ENCODE data around the gene ARID3A. TPM values are rescaled to one million over a fixed set of nuclear protein-coding genes. Genes with fewer than 3 reads are reported as not detected.
A peak's percentile ranks its signal among the peaks of the same experiment; 100 is the strongest.

Gene ARID3A
- polyA plus RNA-seq, 1 donor, result 187 TPM

DNA sequence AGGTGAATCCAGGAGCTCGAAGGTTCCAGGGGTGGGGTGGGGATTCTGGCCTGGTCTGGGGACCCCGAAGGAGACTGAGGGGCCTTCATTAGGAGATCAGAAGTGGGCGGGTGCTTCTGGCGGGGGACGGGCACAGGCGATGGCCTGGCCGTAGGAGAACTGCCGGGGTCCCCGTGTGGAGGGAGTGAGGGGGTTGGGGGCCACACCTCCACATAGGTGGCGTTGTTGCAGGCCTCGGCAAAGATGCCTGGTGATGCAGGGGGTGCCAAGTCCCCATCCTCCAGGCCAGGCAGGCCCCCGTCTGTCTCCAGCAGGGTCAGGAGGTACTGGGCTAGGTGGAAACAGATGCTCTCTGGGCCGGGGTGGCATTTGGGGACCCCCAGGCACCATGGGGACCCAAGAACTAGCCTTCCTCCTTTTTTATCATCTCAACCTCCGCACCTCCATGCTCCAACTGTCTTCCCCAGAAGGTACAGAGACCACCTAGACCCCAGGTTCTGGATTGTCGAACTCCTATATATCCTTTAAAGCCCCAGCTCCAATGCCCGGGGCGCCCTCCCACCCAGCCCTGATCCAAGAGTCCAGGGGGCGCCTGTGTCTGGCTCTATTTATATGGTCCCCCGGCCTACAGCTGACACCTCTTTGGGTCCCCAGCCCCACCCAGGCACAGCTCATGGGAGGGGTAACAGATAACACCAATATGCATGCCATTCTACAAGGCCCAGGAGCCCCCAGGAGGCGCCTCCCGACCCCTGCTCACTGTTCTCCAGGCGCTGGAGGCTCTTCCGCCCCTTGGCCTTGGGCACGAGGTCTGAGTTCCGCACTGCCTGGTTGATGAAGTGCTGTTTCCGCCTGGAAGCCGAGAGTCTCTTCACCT lies 24.4 kb upstream of the ARID3A start:
- Histone ChIP-seq H3K9me3 (ENCODE audit: control insufficient read depth, low read depth, low read length) (peaks cover 4% of the 10 kb centered on the region), H3K27me3 (ENCODE audit: control insufficient read depth, insufficient read depth, low read length) (no peaks in the 10 kb centered on the region), H3K27ac (ENCODE audit: low read length) (no peak overlapping the region), H3K4me1 (ENCODE audit: control insufficient read depth, insufficient read depth, low read length) (no peaks in the 10 kb centered on the region), H3K36me3 (ENCODE audit: control insufficient read depth, insufficient read depth, low read length) (peaks cover 34% of the 10 kb centered on the region), H3K4me3 (ENCODE audit: low read length) (no peak overlapping the region)
- no CpG with 5 or more reads among the region's 27 CpGs for WGBS (ENCODE audit: insufficient coverage, low lambda C conversion rate)
- no peak for DNase-seq

DNA sequence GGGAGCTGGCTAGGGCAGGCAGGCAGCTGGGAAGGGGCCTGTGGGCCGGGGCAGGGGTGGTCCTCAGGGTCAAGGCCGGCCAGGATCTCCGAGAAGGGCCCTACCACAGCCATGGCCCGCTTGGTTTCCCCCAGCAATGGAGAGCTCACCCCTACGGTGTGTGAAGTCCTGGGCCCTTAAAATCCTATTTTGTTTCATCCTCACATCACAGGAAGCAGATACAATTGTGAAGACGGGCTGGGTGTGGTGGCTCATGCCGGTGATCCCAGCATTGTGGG lies 23.8 kb upstream of the ARID3A start:
- Histone ChIP-seq H3K27ac (ENCODE audit: low read length) (no peak overlapping the region), H3K36me3 (ENCODE audit: control insufficient read depth, insufficient read depth, low read length) (peaks cover 30% of the 10 kb centered on the region), H3K27me3 (ENCODE audit: control insufficient read depth, insufficient read depth, low read length) (no peaks in the 10 kb centered on the region), H3K4me3 (ENCODE audit: low read length) (no peak overlapping the region), H3K9me3 (ENCODE audit: control insufficient read depth, low read depth, low read length) (peaks cover 4% of the 10 kb centered on the region), H3K4me1 (ENCODE audit: control insufficient read depth, insufficient read depth, low read length) (no peaks in the 10 kb centered on the region)
- WGBS (ENCODE audit: insufficient coverage, low lambda C conversion rate), result no CpG with 5 or more reads among the region's 7 CpGs
- DNase-seq, result no peak

DNA sequence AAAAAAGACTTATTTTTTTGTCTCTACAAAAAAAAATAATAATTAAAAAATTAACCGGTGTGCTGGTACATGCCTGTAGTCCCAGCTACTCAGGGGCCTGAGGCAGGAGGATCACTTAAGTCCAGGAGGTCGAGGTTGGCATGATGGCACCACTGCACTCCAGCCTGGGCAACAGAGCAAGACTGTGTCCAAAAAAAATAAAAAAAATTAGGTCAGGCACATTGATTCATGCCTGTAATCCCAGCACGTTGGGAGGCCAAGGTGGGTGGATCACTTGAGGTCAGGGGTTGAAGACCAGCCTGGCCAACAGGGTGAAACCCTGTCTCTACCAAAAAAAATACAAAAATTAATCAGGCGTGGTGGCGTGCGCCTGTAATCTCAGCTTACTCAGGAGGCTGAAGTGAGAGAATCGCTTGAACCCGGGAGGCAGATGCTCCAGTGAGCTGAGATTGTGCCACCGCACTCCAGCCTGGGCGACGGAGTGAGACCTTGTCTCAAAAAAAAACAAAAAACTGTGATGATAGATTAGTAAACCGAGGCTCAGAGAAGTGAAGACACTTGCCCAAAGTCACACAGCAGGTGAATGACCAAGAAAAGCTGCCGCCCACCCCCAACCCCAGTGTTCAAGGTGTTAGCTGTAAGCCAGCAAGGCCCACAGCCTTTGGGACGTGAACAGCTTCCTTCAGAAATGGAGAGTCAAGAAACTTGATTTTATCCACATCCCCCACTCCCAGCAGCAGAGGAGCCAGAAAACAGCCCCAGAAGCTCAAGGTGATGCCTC lies 23.2 kb upstream of the ARID3A start:
- 100% methylated on average over 1 of the region's 14 CpGs for WGBS (ENCODE audit: insufficient coverage, low lambda C conversion rate)
- Histone ChIP-seq H3K27ac (ENCODE audit: low read length) (no peak overlapping the region), H3K36me3 (ENCODE audit: control insufficient read depth, insufficient read depth, low read length) (peaks cover 26% of the 10 kb centered on the region), H3K9me3 (ENCODE audit: control insufficient read depth, low read depth, low read length) (peaks cover 4% of the 10 kb centered on the region), H3K4me3 (ENCODE audit: low read length) (no peak overlapping the region), H3K27me3 (ENCODE audit: control insufficient read depth, insufficient read depth, low read length) (no peaks in the 10 kb centered on the region), H3K4me1 (ENCODE audit: control insufficient read depth, insufficient read depth, low read length) (no peaks in the 10 kb centered on the region)
- DNase-seq, result no peak

DNA sequence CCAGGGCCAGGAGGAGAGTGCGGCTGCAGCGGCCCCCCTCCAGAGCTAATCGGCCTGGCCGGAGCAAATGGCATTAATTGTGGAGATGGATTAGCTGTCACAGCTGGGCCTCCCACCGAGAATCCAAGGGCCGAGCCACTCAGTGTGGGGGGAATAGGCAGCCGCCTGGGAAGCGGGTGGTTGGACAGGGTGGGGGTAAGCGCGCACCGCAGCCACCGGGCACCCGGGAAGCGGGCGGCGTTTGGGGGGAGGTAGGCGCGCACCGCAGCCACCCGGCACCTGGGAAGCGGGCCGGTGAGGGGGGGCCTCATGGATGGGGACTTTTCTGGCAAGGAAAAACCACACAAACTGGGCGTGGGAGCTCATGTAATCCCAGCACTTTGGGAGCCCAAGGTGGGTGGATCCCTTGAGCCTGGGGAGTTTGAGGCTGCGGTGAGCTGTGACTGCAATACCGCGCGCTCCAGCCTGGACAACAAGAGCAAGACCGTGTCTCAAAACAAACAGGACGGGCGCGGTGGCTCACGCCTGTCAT lies 22.5 kb upstream of the ARID3A start:
- no CpG with 5 or more reads among the region's 32 CpGs for WGBS (ENCODE audit: insufficient coverage, low lambda C conversion rate)
- no peaks in the 10 kb centered on the region for H3K27me3 ChIP-seq (ENCODE audit: control insufficient read depth, insufficient read depth, low read length)
- DNase-seq, result no peak
- peaks cover 26% of the 10 kb centered on the region for H3K36me3 ChIP-seq (ENCODE audit: control insufficient read depth, insufficient read depth, low read length)
- H3K4me3 ChIP-seq (ENCODE audit: low read length), result no peak overlapping the region
- peaks cover 4% of the 10 kb centered on the region for H3K9me3 ChIP-seq (ENCODE audit: control insufficient read depth, low read depth, low read length)
- H3K4me1 ChIP-seq (ENCODE audit: control insufficient read depth, insufficient read depth, low read length), result no peaks in the 10 kb centered on the region
- H3K27ac ChIP-seq (ENCODE audit: low read length), result no peak overlapping the region

DNA sequence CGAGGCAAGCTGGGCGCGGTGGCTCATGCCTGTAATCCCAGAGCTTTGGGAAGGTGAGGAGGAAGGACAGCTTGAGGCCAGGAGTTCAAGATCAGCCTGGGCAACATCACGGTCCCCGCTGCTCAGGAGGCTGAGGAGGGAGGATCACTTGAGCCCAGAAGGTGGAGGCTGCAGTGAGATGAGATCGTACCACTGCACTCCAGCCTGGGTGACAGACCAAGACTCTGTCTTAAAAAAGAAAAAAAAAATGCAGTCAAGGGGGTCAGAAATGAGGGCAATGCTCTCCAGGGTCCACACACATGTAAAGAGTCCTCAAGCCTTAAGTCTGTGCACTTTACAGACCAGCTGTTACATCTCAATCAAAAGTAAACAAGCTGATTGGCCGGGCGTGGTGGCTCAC lies 21.3 kb upstream of the ARID3A start:
- WGBS (ENCODE audit: insufficient coverage, low lambda C conversion rate), result 80% methylated on average over 1 of the region's 8 CpGs
- Histone ChIP-seq H3K4me1 (ENCODE audit: control insufficient read depth, insufficient read depth, low read length) (peaks cover 7% of the 10 kb centered on the region), H3K27ac (ENCODE audit: low read length) (no peak overlapping the region)

DNA sequence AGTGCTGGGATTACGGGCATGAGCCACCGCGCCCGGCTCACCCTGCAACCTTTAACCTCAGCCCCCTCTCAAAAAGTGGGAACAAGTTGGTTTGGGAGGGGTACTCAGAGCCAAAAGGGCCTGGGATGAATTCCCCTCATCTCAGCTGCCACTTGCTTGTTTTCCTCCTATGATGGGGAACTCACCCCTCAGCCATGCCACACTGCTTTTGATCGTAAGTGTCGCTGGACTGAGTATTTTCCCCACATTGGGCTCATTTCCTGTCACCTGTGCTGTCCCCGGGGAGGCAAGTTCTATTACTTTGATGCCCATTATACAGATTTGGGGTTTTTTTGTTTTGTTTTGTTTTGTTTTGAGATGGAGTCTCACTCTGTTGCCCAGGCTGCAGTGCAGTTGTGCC lies 19.4 kb upstream of the ARID3A start:
- WGBS (ENCODE audit: insufficient coverage, low lambda C conversion rate), result no CpG with 5 or more reads among the region's 7 CpGs
- no peak overlapping the region for H3K27ac ChIP-seq (ENCODE audit: low read length)
- H3K4me1 ChIP-seq (ENCODE audit: control insufficient read depth, insufficient read depth, low read length), result peaks cover 11% of the 10 kb centered on the region
- no peaks in the 10 kb centered on the region for H3K27me3 ChIP-seq (ENCODE audit: control insufficient read depth, insufficient read depth, low read length)
- DNase-seq, result no peak
- peaks cover 1% of the 10 kb centered on the region for H3K9me3 ChIP-seq (ENCODE audit: control insufficient read depth, low read depth, low read length)
- no peak overlapping the region for H3K4me3 ChIP-seq (ENCODE audit: low read length)
- H3K36me3 ChIP-seq (ENCODE audit: control insufficient read depth, insufficient read depth, low read length), result peaks cover 6% of the 10 kb centered on the region

More for the DNA sequence above, 21.3 kb upstream of the ARID3A start:
- Histone ChIP-seq H3K4me3 (ENCODE audit: low read length) (no peak overlapping the region), H3K36me3 (ENCODE audit: control insufficient read depth, insufficient read depth, low read length) (peaks cover 16% of the 10 kb centered on the region), H3K9me3 (ENCODE audit: control insufficient read depth, low read depth, low read length) (peaks cover 4% of the 10 kb centered on the region), H3K27me3 (ENCODE audit: control insufficient read depth, insufficient read depth, low read length) (no peaks in the 10 kb centered on the region)
- no peak for DNase-seq

DNA sequence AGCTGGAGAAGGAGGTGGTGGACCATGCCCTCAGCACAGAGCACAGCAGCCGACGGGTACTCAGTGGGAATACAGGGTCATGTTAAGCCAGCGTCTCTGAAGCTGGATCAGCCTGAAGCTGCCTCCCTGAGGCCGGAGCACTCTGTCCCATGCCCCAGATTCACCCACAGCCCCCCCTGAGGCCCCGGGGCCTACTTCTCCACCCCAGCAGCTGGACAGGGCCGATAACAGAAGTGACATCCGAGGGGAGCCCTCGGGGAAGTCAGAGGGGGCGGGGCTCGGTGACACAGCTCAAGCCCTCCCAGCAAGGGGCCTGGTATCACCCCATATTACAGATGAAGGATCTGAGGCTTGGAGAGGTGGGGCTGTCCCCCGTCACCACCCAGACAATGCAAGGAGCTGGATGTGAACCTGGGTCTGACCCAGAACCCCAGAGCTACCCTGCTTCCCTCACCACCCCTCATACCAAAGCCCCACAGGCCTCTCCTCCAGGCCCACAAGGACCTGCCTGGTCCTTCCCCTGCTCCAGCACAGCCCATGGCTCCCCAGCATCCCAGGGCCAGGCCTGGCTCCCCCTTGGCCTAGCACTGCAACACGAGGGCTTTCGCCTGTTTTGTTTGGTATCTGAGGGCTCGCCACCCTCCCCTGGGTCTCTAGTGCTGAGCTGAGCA lies 18.5 kb upstream of the ARID3A start:
- Histone ChIP-seq H3K27me3 (ENCODE audit: control insufficient read depth, insufficient read depth, low read length) (no peaks in the 10 kb centered on the region), H3K27ac (ENCODE audit: low read length) (no peak overlapping the region), H3K9me3 (ENCODE audit: control insufficient read depth, low read depth, low read length) (peaks cover 5% of the 10 kb centered on the region), H3K4me1 (ENCODE audit: control insufficient read depth, insufficient read depth, low read length) (peaks cover 11% of the 10 kb centered on the region), H3K4me3 (ENCODE audit: low read length) (no peak overlapping the region), H3K36me3 (ENCODE audit: control insufficient read depth, insufficient read depth, low read length) (no peaks in the 10 kb centered on the region)
- no CpG with 5 or more reads among the region's 14 CpGs for WGBS (ENCODE audit: insufficient coverage, low lambda C conversion rate)
- DNase-seq, result no peak

DNA sequence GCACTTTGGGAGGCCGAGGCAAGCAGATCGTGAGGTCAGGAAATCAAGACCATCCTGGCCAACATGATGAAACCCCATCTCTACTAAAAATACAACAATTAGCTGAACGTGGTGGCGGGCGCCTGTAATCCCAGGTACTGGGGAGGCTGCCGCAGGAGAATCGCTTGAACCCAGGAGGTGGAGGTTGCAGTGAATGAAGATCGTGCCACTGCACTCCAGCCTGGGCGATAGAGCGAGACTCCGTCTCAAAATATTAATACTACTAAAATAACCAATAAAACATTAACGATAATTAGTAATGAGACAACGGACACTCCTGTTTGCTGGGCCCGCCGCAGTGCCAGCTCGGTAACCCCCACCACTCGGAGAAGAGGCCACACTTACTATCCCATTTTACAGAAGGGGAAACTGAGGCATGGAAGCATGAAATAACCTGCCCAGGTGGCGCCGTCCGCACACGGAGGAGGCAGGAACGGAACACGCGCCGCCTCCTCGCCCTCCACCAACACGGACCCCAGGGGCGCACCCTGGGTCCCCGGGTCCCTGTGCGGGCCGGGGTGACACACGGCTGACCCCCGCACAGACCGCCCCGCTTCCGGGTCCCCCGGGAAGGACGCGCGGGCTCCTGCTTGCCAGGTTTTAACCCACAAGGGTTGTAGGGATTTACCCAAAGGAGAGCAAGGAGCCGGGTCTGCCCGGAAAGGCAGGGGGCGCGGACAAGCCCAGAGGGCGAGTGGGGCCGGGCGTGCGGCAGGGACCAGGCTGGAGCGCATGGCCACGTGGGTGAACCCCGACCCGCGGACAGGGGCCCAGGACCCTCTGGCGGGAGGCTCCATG lies 14.4 kb upstream of the ARID3A start:
- 100% methylated on average over 1 of the region's 54 CpGs for WGBS (ENCODE audit: insufficient coverage, low lambda C conversion rate)
- Histone ChIP-seq H3K4me1 (ENCODE audit: control insufficient read depth, insufficient read depth, low read length) (peaks cover 14% of the 10 kb centered on the region), H3K27me3 (ENCODE audit: control insufficient read depth, insufficient read depth, low read length) (no peaks in the 10 kb centered on the region), H3K4me3 (ENCODE audit: low read length) (no peak overlapping the region), H3K9me3 (ENCODE audit: control insufficient read depth, low read depth, low read length) (peaks cover 5% of the 10 kb centered on the region), H3K27ac (ENCODE audit: low read length) (no peak overlapping the region), H3K36me3 (ENCODE audit: control insufficient read depth, insufficient read depth, low read length) (no peaks in the 10 kb centered on the region)
- DNase-seq, result no peak

DNA sequence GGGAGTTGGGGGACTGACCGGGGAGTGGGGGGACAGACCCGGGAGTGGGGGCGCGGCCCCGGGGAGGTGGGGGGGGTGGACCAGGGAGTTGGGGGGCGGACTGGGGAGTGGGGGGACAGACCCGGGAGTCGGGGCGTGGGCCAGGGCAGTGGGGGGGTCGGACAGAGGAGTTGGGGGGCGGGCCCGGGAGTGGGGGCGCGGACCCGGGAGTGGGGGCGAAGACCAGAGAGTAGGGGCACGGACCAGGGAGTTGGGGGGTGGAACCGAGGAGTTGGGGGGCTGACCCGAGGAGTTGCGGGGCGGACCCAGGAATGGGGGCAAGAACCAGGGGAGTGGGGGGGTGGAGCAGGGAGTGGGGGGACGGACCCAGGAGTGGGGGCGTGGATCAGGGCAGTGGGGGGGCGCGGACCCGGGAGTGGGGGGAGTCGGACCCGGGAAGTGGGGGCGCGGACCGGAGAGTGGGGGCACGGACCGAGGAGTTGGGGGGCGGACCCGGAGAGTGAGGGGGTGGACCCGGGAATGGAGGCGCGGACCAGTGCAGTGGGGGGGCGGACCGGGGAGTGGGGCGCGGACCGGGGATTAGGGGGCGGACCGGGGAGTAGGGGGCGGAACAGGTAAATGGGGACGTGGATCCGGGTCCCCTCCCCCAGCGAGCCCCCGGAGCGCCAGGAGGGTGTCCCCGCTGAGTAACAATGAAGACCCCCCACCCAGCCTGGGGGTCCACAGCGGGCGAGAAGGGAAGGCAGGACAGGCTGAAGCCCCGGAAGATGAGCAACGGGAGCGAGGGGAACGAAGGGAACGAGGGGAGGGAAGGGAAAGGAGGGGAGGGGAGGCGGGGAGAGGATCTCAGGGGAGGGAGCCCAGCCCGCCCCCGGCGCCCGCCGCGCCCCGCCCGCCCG lies 13.4 kb upstream of the ARID3A start:
- Histone ChIP-seq H3K27me3 (ENCODE audit: control insufficient read depth, insufficient read depth, low read length) (peaks cover 10% of the 10 kb centered on the region), H3K9me3 (ENCODE audit: control insufficient read depth, low read depth, low read length) (peaks cover 10% of the 10 kb centered on the region), H3K4me3 (ENCODE audit: low read length) (peak overlapping the region; percentile 94), H3K4me1 (ENCODE audit: control insufficient read depth, insufficient read depth, low read length) (peaks cover 20% of the 10 kb centered on the region), H3K36me3 (ENCODE audit: control insufficient read depth, insufficient read depth, low read length) (no peaks in the 10 kb centered on the region), H3K27ac (ENCODE audit: low read length) (peak overlapping the region; percentile 62)
- no CpG with 5 or more reads among the region's 69 CpGs for WGBS (ENCODE audit: insufficient coverage, low lambda C conversion rate)
- DNase-seq, result no peak
